GM12801 (cell line): ENCODE measurements around the gene AOC2.

Source experiments
- CTCF ChIP-seq: IDR thresholded peaks from one replicate; pipeline ENCODE4 v1.5.1; 2011; ENCODE audit warnings: control low read depth; ENCODE audit not compliant: insufficient read length; ENCODE audit errors: extremely low read depth

Gene AOC2

GRCh38 chr17:42853004-42853403, 8.6 kb downstream of the AOC2 start:
- no peak for TF ChIP-seq CTCF

- no peak for TF ChIP-seq CTCF
Observed at GRCh38 chr17:42853597-42853967, 9.2 kb downstream of the AOC2 start.

GRCh38 chr17:42853968-42854790, 9.8 kb downstream of the AOC2 start:
- no peak for TF ChIP-seq CTCF

GRCh38 chr17:42855048-42855596, 10.7 kb downstream of the AOC2 start:
- no peak for TF ChIP-seq CTCF

- TF ChIP-seq CTCF, result no peak
Observed at GRCh38 chr17:42857389-42857788, 13.0 kb downstream of the AOC2 start.

GRCh38 chr17:42865638-42866094, 21.3 kb downstream of the AOC2 start:
- TF ChIP-seq CTCF, result no peak

GRCh38 chr17:42866216-42866615, 21.8 kb downstream of the AOC2 start:
- TF ChIP-seq CTCF, result no peak
